ENCODE measurements around the gene RTRAF. TPM values are rescaled to one million over a fixed set of nuclear protein-coding genes. Genes with fewer than 3 reads are reported as not detected.

The RTRAF gene
- total and polyA plus RNA-seq, 10 donors, result 37.8 to 184 (median 92.3) TPM

DNA sequence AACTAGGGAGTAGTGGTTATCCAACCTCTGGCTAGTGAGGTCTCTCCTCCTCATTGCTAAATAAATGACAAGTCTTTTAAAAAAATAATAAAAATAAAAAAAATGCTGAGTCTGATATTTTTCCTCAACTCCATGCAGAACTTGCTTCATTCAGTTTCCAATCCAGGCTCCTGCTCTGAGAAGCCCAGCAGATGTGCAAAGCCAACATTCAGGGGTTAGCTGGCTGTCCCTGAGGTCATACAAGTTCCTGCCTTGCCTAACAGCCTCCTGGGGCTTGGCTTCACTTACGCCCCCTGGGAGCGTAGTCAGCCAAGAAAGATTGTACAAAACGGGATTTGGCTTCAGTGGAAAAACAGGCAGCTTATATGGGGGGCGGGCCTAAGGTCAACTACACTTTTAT, 23.3 kb downstream of the RTRAF start:
- TF ChIP-seq POLR2AphosphoS5 (IDR thresholded peaks at IDR 0.05) (no peak), POLR2A (IDR thresholded peaks at IDR 0.05) (no peak)
- TF ChIP-seq, protein P1, sequence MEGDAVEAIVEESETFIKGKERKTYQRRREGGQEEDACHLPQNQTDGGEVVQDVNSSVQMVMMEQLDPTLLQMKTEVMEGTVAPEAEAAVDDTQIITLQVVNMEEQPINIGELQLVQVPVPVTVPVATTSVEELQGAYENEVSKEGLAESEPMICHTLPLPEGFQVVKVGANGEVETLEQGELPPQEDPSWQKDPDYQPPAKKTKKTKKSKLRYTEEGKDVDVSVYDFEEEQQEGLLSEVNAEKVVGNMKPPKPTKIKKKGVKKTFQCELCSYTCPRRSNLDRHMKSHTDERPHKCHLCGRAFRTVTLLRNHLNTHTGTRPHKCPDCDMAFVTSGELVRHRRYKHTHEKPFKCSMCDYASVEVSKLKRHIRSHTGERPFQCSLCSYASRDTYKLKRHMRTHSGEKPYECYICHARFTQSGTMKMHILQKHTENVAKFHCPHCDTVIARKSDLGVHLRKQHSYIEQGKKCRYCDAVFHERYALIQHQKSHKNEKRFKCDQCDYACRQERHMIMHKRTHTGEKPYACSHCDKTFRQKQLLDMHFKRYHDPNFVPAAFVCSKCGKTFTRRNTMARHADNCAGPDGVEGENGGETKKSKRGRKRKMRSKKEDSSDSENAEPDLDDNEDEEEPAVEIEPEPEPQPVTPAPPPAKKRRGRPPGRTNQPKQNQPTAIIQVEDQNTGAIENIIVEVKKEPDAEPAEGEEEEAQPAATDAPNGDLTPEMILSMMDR (IDR thresholded peaks at IDR 0.05 in 8 of 11, conservative IDR thresholded peaks at IDR 0.05 in 3 of 11), result no peak
- 64 to 79% (median 68%) methylated on average over 4 of the region's 4 CpGs for WGBS, 5 donors
- intact Hi-C loops (cut with DNase I; ENCODE audit: low total_unique reads), result no loop called here
- Histone ChIP-seq H3K36me3 (peaks cover 7 to 50% (median 40%) of the 10 kb centered on the region in 6 donors), H3K9me3 (no peaks in the 10 kb centered on the region), H3K4me3 (no peak overlapping the region), H3K4me1 (peaks cover 0 to 3% (median 0%) of the 10 kb centered on the region in 6 donors), H3K27me3 (replicated peaks in 1 of 7) (no peaks in the 10 kb centered on the region), H3K27ac (no peak overlapping the region)
- DNase-seq, result no peak

DNA sequence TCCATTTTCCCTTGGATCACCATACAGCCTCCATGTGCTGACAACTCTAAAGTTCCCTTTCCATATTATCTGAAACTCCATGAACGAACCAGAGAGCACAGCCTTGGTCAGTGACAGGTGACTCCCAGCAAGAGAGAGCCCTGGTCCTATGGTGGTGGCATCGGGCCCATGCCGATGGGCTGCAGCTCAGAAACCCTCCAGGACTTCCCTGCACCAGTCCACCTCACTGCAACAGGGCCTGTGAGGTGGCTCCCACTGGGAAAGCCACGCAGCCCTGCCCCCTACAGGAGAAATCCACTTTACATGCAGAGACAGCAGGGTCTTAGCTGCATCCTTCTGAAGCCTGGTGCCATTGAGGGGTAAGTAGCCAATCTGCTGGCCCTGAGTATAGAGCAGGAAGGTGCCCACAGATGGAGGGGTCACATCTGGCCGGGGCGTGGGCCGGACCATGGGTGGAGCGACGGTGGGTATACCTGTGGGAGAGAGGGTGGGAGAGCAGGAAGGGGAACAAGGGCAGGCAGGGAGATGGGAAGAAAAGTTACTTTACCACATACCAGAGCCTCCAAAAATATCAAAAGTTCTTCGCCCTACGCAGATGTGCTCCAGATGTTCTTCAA, 24.7 kb downstream of the RTRAF start:
- Histone ChIP-seq H3K27me3 (replicated peaks in 1 of 7) (no peaks in the 10 kb centered on the region), H3K36me3 (peaks cover 0 to 35% (median 27%) of the 10 kb centered on the region in 6 donors), H3K4me1 (peaks cover 0 to 3% (median 0%) of the 10 kb centered on the region in 6 donors), H3K27ac (no peak overlapping the region), H3K9me3 (no peaks in the 10 kb centered on the region), H3K4me3 (no peak overlapping the region)
- intact Hi-C loops (cut with DNase I; ENCODE audit: low total_unique reads), result no loop called here
- WGBS, 5 donors, result 62 to 74% (median 68%) methylated on average over 10 to 11 of the region's 11 CpGs
- DNase-seq, result no peak
- TF ChIP-seq POLR2A (IDR thresholded peaks at IDR 0.05), result no peak
- TF ChIP-seq POLR2AphosphoS5 (IDR thresholded peaks at IDR 0.05), result peak in 1 of 3 donors; percentile 48

GRCh38 chr14:52014601-52015267, 25.4 kb downstream of the RTRAF start:
- peaks cover 0 to 29% (median 20%) of the 10 kb centered on the region in 6 donors for H3K36me3 ChIP-seq
- H3K27ac ChIP-seq, result no peak overlapping the region
- intact Hi-C loops (cut with DNase I; ENCODE audit: low total_unique reads), result no loop called here
- H3K27me3 ChIP-seq (replicated peaks in 1 of 7), result no peaks in the 10 kb centered on the region
- TF ChIP-seq, protein P1 (IDR thresholded peaks at IDR 0.05 in 8 of 11, conservative IDR thresholded peaks at IDR 0.05 in 3 of 11), result no peak
- TF ChIP-seq POLR2AphosphoS5 (IDR thresholded peaks at IDR 0.05) (peak in 1 of 3 donors; percentile 57), POLR2A (IDR thresholded peaks at IDR 0.05) (no peak)
- H3K4me1 ChIP-seq, result peaks cover 0 to 3% (median 0%) of the 10 kb centered on the region in 6 donors
- no peaks in the 10 kb centered on the region for H3K9me3 ChIP-seq
- no peak overlapping the region for H3K4me3 ChIP-seq
- WGBS, 5 donors, result 74 to 80% (median 80%) methylated on average over 11 to 15 of the region's 15 CpGs
- DNase-seq, result no peak

GRCh38 chr14:52015411-52016030, 26.2 kb downstream of the RTRAF start:
- Histone ChIP-seq H3K4me1 (peaks cover 0 to 3% (median 0%) of the 10 kb centered on the region in 6 donors), H3K9me3 (no peaks in the 10 kb centered on the region), H3K36me3 (peaks cover 0 to 21% (median 13%) of the 10 kb centered on the region in 6 donors), H3K27me3 (replicated peaks in 1 of 7) (no peaks in the 10 kb centered on the region), H3K4me3 (no peak overlapping the region), H3K27ac (no peak overlapping the region)
- intact Hi-C loops (cut with DNase I; ENCODE audit: low total_unique reads), result no loop called here
- 71 to 87% (median 83%) methylated on average over 8 of the region's 8 CpGs for WGBS, 5 donors
- DNase-seq, result no peak
- TF ChIP-seq POLR2A (IDR thresholded peaks at IDR 0.05), result no peak
- TF ChIP-seq POLR2AphosphoS5 (IDR thresholded peaks at IDR 0.05), result no peak
- TF ChIP-seq, protein P1 (IDR thresholded peaks at IDR 0.05 in 8 of 11, conservative IDR thresholded peaks at IDR 0.05 in 3 of 11), result no peak

All from spleen (tissue), 11 donors.